ENCODE measurements around the gene LKAAEAR1.

Gene LKAAEAR1

DNA sequence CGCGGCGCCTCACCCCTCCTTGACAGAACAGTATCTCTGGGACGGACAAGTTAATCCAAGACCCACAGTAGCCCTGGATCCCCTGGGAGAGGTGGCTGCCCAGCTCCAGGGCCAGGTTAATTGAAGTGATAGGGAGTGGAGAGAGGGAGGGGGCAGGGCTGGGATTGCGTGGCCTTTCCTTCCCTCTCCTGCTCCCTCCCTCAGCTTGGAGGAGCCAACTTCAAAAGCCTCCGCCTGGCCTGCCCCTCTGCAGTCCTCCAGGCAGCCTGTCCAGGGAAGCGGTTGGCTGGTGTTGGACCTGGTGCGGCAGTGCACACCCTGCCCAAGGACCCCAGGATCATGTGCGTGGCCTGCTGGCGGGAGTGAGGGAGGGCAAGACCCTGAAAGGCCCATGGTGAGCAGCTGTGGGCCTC, 48.3 kb downstream of the LKAAEAR1 start, which contains the start of gene C20orf204:
C20orf204 (plus strand) TSS at position 250 of the 413 bp plus-strand sequence; CDS start at position 392, 142 bp downstream.
- DNase-seq: no peak

DNA sequence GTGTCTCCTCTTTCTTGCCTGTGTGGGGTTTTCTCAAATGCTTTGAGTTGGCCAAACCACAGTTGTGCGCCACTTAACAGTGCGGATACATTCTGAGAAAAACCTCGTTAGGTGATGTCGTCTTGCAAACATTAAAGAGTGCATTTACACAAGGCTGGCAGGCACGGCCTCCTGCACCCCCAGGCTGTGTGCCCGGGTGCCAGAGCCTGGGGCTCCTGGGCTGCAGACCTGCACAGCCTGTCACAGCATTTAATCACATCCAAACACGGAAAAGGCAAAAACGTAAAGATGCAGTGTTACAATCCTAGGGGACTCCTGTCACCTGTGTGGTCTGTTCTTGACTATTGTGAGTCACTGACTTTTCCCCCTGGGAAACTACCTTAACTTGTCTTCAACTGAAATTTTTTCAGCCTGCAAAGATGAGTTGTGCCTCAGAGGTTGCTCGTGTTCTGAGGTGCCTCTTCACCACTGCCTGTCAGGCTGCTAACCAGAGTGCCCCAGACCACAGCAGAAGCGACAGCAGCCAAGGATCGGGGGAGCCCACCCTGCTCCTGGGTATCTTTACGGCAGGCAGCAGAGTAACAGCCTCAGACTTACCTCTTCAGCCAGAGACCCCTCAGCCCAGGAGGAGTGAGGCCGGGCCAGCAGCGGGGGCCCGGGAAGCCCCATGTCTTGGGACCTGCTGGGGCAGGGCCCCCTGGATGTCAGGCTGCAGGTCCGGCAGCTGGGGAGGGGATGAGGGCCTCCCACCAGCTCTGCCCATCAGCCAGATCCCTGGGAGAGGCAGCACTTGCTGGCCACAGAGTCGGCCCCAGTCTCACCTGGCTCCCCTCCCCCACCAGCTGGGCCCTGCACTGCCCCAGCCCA, 48.9 kb downstream of the LKAAEAR1 start:
- DNase-seq: no peak

DNA sequence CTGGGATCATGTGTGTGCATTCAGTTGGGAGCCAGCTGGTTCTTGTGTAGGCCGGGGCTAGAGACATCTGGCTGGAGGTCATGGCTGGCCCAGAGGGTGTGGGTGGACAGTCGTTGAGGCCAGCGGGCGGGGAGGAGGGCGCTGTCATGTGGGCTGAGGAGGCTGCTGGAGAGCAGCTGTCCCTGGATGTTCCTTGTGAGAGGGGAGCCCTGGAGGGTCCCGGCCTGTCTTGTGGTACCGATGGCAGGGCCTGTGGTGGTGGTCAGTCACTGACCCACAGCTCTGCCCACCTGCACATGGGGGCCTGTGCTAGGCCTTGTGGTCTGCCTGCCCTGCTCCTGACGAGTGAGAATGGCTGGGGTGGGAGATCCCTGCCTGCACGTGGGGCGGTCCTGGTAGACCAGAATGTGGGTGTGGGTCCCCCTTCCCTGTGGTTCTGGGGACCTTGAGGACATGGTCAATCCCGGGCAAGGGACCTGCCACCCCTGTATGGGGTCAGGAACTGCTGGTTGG, 50.2 kb downstream of the LKAAEAR1 start:
- no peak for DNase-seq
